Lower leg skin (tissue), 3 donors: ENCODE results near the gene RNF144A.

Experiments
- CTCF ChIP-seq, 3 donors: fragments of 450-650 bp; IDR thresholded peaks; one replicate each; pipeline ENCODE4 v1.5.1; 2016; ENCODE audit warnings: antibody characterized with exemption in 3 of 3, mild to moderate bottlenecking in 3 of 3, moderate library complexity in 2 of 3
- POLR2A ChIP-seq, 2 donors: fragments of 450-650 bp; IDR thresholded peaks; one replicate each; pipeline ENCODE4 v1.6.1; 2016 to 2017; ENCODE audit warnings: antibody characterized with exemption in 2 of 2, mild to moderate bottlenecking in 1 of 2, moderate library complexity in 1 of 2

- TF ChIP-seq CTCF (IDR thresholded peaks at IDR 0.05) (no peak), POLR2A (IDR thresholded peaks at IDR 0.05) (no peak)
These were observed 100.6 kb downstream of the RNF144A start for GRCh38 chr2:7017671-7018281.
